ENCODE data around the gene KRTAP5-5.

- no peak for TF ChIP-seq EZH2 (IDR thresholded peaks at IDR 0.05)
- no peak for TF ChIP-seq FOXP2 (optimal IDR thresholded peaks at IDR 0.05; ENCODE audit: control extremely low read depth, extremely low read length, insufficient read depth)
- TF ChIP-seq POLR2AphosphoS5 (IDR thresholded peaks at IDR 0.05; ENCODE audit: borderline replicate concordance, low read depth, low read length) = no peak
These were observed 38.3 kb downstream of the KRTAP5-5 start for GRCh38 chr11:1667906-1668305.

Measured in SK-N-MC (cell line).